GM12874 (cell line): ENCODE results near the gene TESK2.

ENCODE experiments used
- TF ChIP-seq, protein P1 (sequence below): IDR thresholded peaks from 2 replicates; pipeline ENCODE4 v1.5.1; 2011; ENCODE audit warnings: low read depth, mild to moderate bottlenecking, control low read depth, low read length, moderate library complexity; ENCODE audit not compliant: insufficient read depth

Gene TESK2

DNA sequence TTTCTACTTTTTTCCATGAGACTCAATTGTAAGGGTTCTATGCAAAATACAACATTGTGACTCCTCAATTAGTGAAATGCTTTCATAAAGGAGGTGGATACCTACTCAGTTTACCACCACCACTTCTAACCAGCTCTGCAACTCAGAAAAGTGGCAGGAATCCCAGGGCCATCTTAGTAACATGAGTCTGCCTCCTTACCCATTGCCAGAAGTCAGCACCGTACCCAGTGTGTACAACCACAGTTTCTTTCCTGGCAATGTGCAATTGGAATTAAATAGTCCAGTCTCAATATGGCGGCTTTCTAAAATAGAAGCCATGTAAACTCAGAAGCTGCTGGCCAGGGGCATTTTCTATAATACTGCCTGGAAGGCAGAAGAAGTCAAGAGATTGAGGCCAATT is 32.1 kb downstream of the TESK2 start:
- TF ChIP-seq, protein P1, sequence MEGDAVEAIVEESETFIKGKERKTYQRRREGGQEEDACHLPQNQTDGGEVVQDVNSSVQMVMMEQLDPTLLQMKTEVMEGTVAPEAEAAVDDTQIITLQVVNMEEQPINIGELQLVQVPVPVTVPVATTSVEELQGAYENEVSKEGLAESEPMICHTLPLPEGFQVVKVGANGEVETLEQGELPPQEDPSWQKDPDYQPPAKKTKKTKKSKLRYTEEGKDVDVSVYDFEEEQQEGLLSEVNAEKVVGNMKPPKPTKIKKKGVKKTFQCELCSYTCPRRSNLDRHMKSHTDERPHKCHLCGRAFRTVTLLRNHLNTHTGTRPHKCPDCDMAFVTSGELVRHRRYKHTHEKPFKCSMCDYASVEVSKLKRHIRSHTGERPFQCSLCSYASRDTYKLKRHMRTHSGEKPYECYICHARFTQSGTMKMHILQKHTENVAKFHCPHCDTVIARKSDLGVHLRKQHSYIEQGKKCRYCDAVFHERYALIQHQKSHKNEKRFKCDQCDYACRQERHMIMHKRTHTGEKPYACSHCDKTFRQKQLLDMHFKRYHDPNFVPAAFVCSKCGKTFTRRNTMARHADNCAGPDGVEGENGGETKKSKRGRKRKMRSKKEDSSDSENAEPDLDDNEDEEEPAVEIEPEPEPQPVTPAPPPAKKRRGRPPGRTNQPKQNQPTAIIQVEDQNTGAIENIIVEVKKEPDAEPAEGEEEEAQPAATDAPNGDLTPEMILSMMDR, result no peak

DNA sequence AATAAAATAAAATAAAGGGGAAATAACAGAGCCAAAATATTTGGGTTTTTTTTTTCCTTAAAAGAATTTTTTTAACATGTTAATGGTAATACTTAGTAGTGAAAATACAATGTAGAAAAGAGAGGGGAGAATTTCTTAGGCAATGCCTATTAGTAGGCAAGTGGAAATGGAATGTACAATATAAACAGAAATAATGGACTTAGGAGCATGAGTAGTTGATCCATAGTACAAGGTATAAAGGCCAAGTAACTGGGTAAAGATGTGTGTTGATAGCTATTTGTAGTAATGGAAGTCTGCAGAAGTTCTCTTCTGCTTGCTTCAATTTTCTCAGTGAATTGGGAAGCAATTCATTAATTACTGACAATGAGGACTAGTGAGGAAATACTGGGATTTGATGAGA is 34.4 kb downstream of the TESK2 start:
- TF ChIP-seq, protein P1, result no peak

DNA sequence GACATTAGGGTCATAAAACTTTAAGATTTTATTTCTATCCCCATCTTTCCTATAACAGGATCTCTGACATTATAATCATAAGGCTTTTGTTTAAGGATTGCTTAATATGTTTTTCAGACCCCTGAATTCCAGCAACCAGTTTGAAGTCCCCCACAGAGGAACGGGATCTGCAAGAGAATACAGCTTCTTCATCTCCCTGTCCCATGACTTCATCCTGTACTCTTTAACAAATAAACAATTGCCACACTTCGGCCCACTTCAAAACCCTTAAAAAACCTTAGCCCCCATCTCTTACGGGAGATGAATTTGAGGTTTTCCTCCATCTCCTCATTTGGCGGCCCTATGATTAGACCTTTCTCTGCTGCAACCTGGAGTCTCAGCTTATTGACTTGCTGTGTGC is 35.8 kb downstream of the TESK2 start:
- TF ChIP-seq, protein P1, result no peak

DNA sequence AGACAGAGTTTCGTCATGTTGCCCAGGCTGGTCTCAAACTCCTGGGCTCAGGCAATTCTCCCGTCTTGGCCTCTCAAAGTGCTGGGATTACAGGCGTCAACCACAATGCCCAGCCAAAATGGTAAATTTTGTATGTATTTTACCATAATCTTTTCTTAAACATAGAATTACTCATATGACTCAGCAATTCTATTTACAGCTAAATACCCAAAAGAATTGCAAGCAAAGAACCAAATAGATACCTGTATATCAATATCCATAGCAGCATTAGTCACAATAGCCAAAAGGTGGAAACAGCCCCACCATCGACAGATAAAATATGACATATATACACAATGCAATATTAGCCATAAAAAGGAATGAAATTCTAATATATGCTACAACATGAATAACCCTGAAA is 36.5 kb downstream of the TESK2 start:
- TF ChIP-seq, protein P1, result no peak

DNA sequence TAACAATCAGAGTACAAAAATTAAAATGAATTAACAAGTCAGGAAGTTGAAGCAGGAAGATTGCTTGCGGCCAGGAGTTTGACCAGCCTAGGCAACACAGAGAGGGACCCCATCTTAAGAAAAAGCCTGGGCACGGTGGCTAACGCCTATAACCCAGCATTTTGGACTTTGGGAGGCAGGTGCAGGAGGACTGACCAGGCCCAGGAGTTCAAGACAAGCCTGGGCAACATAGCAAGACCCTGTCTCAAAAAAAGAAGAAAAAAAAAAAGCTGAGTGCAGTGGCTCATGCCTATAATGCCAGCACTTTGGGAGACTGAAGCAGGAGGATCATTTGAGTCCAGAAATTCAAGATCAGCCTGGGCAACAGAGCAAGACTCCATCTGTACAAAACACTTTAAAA is 38.5 kb downstream of the TESK2 start:
- TF ChIP-seq, protein P1, result no peak

DNA sequence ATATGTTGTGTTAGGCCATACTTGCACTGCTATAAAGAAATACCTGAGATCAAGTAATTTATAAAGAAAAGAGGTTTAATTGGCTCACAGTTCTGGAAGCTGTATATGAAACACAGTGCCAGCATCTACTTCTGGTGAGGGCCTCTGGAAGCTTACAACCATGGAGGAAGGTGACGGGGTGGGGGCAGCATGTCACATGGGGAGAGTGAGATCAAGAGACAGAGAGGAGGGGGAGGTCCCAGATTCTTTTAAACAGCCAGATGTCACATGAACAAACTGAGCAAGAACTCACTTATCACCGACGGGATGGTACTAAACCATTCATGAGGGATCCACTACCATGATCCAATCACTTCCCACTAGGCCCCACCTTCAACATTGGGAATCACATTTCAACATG is 42.6 kb downstream of the TESK2 start:
- TF ChIP-seq, protein P1, result no peak

DNA sequence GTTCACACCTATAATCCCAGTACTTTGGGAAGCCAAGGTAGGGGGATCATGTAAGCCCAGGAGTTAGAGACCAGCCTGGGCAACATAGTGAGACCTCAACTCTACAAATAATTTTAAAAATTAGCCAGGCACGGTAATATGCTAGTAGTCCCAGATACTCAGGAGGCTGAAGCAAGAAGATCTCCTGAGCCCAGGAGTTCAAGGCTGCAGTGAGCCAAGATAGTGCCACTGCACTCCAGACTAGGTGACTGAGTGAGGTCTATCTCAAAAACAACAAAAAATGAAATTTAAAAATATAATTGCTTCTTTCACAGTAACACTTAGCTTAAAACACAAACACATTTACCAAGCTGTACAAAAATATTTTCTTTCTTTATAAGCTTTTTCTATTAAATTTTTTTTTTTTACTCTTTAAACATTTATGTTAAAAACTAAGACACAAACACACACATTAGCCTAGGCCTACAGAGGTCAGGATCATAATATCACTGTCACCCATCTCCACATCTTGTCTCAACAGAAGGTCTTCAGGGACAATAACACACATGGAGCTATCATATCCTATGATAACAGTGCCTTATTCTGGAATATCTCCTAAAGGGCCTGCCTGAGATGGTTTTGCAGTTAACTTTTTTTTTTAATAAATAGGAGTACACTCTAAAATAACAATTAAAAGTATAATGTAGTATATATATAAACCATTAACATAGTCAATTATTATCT is 43.9 kb downstream of the TESK2 start:
- TF ChIP-seq, protein P1, result no peak
